Measurements from ENCODE around the gene BACE1-AS.
"Not testable (repeated sequence)": the region's sequence is repeated elsewhere in the genome, so short reads cannot be mapped to it uniquely, and the experiment has no call there.

The BACE1-AS gene

DNA sequence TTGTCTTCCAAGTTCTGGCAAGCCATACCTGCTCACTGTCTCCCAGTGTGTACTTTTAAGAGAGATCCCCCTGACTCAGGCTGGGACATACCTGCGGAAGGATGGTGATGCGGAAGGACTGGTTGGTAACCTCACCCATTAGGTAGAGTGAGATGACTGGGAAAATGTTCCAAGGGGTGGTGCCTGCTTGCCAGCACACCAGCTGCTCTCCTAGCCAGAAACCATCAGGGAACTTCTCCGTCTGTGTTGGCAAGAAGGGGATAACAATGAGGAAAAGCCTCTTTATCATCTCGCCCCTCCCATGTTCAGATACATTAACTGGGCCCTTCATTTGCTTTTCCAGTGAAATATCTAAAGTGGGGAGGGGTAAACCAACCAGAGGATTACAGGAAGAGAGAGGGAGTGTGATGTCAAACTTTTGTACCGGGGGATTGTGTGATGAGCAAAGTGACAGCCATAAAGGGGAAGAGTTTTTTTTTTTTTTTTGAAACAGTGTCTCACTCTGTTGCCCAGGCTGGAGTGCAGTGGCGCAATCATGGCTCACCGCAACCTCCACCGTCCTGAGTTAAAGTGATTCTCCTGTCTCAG is at the start of gene BACE1-AS:
TSS of gene BACE1-AS (plus strand) at position 538 of the 588 bp plus-strand sequence.
- DNase-seq: no peak

DNA sequence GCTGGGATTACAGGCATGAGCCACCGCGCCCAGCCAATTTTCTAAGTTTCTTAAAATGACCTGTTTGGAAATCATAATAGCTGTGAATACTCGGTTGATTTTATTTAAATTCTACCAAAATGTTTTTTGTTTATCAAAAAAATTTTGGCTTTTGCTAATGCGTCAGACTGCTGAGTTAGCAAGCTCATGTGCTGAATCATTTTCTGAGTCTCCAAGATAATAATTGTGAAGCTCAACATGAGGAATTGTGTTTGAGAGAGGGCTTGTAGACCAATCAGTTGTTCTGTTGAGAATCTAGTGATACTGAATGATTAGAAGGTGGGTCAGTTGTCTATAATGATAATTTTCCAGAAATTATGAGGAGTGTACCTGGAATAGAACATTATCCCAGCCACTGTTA is 42.8 kb upstream of the BACE1-AS start:
- no peak for DNase-seq

DNA sequence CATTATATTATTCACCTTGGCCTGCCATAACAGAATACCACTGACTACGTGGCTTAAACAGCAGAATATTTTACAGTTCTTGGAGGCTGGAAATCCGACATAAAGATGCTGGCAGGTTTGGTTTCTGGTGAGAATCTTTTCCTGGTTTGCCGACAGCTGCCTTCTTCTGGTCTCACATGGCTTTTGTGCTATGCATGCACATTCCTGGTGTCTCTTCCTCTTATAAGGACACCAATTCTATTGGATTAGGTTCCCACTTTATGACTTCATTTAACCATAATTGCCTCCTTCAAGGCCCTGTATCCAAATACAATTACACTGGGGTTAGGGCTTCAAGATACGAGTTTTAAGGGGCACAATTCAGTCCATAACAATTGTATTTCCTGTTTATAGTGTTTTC is 41.6 kb upstream of the BACE1-AS start:
- no peak for DNase-seq

DNA sequence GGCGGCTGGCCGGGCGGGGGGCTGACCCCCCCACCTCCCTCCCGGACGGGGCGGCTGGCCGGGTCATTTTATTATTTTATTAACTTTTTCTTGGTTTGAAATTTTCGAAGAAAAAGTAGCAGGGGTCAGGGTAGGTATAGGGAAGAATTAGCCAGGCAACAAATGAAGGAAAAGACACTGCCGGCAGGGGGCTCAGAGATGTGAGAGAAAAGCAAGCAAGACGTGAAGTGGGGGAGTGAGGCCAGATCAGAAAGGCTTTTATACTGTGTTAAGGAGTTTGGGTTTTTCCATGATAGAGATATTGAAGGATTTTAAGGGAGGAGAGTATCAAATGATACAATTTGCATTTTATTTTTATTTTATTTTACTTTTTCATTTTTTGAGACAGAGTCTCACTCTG is 39.6 kb upstream of the BACE1-AS start:
- no peak for DNase-seq

DNA sequence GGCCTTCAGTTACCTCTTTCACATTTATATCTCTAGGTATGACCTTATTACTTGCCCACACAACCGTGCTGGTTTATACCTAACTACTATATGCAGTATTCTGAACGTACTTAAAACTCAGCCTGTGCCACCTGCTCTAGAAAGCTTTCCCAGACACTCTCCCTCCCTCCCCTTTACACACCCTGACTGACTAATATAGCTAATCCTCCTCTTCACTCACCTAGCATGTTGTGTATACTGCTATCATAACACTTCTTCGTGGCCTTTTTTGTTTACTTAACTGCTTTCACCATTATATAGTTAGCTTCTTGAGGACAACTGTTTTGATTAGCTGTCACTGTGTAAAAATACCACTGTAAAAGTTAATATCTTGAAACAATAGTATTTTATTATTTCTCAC is 35.2 kb upstream of the BACE1-AS start:
- no peak for DNase-seq

DNA sequence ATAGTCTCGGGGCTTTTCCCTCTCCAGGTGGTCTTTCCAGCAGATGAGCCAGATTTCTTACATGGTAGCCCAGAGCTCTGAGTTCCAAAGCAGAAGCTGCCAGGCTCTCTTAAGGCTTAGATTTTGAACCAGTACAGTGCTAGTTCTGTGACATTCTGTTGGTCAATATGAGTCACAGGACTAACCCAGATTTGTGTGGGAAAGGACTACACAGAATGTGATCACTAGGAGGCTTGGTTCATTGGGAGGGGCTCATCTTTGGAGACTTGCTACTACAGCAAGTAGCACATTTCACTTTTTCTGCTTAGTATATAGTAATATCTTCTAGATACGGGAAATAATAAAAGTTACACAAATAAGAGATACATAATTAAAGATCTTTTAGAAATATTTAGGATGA is 34.6 kb upstream of the BACE1-AS start:
- DNase-seq: no peak

DNA sequence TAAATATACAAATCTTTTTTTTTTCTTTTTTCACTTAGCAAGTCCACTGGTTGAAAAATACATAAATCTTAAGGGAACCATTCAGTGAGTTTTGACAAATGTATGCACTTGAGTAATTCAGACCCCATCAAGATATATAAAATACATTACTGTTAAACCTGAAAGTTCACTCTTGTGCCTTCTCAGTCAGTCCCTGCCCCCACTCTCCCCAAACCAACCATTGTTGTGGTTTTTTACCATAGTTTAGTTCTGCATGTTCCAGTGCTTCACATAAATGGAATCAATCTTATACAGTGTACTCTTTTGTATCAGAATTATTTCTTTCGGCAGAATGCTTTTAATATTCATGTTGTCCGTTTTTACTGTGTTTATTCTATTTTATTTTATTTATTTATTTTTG is 32.6 kb upstream of the BACE1-AS start:
- no peak for DNase-seq

DNA sequence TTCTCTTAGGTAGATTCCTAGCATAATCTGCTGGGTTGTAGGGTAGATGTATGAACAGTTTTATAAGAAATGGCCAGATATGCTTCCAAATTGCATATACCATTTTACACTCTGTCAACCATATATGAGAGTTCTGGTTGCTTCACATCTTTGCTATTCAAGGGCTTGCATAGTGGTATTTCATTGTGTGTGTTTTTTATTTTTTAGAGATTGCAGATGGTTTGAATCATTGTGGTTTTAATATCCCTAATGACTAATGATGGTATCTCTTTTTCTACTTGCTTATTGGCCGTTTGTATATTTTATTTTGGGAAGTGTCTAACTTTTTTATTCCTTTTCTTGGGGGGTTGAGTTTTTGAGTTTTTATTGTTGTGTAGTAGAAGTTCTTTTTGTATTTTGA is 31.7 kb upstream of the BACE1-AS start:
- no peak for DNase-seq

DNA sequence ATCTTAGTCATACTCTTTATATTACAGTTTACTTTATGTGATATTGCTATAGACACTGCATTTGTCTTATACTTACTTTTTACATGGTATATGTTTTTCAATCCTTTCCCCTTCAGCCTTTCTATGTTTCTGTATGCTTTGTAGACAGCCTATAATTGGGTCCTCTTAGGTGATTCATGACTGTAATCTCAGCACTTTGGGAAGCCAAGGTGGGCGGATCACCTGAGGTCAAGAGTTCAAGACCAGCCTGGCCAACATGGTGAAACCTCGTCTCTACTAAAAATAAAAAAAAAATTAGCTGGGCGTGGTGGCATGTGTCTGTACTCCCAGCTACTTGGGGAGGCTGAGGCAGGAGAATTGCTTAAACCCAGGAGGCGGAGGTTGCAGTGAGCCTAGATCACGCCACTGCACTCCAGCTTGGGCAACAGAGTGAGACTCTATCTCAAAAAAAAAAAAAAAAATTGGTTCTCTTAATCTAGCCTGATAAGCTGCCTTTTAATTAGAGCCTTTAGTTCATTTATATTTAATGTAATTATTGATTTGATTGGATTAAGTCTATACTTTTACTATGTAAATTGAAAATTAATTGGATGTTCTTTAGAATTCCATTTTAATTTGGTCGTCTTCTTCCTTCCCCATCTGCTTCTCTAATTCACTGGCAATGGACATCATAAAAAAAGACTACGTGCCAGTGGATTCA is 26.4 kb upstream of the BACE1-AS start:
- not testable (repeated sequence) for DNase-seq

DNA sequence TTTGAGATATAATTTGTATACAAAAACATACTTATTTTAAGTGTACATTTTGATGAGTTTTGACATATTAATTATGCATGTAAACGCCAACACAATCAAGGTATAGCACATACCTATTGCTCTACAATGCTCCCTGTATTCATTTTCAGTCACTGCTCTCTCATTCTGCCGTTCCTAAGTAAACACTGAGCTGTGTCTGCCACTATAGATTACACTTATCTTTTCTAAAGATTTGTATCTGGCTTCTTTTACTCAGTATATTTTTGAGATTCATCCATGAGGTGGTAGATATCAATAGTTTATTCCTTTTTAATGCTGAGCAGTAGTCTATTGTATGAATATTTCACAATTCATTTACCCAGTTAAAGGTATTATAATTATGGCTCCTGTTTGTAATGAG is 25.4 kb upstream of the BACE1-AS start:
- DNase-seq: no peak

DNA sequence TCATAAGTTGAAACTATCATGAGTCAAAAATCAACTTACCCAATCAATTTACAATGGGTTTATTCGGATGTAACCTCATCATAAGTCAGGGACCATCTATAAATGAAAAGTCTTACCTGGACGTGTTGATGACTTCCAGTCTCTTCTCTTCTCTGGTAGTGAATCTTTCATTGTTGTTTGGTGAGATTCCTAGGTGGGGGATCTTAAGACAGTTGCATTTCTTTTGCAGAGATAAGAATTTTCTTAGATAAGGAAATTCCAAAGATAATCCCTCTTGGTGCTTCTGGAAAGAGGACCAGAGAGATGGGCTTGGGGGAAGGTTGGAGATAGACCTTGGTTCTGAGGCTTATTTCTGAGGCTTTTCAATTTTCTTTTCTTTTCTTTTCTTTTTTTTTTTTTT is 21.3 kb upstream of the BACE1-AS start:
- DNase-seq: no peak

DNA sequence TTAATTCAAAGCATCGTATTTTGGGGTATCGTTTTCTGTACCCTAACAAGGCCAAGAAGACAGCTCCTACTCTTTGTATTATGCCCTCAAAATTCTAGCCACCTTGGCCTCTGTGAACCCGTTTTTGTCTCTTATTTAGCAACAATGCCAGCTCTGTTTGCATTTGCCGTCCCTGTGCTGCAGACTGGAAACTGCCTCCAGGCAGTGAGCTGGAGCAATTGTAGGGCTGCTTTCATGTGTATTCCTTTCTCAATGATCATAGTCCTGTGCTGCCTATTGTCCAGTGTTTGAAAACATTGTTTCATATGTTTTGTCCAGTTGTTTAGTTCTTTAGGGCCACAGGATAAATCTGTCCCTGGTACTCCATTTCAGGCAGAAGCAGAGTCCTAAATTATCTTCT is 19.9 kb upstream of the BACE1-AS start:
- DNase-seq: no peak

DNA sequence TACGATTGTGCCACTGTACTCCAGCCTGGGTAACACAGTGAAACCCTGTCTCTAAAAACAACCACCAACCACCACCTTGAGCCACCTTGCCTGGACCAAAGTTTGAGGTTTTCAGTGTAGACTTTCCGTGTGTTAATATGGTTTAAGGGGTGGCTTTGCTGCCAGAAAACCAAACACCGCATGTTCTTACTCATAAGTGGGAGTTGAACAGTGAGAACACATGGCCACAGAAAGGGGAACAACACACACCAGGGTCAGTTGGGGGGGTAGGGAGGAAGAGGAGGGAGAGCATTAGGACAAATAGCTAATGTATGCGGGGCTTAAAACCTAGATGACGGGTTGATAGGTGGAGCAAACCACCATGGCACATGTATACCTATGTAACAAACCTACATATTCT is 19.0 kb upstream of the BACE1-AS start:
- not testable (repeated sequence) for DNase-seq

DNA sequence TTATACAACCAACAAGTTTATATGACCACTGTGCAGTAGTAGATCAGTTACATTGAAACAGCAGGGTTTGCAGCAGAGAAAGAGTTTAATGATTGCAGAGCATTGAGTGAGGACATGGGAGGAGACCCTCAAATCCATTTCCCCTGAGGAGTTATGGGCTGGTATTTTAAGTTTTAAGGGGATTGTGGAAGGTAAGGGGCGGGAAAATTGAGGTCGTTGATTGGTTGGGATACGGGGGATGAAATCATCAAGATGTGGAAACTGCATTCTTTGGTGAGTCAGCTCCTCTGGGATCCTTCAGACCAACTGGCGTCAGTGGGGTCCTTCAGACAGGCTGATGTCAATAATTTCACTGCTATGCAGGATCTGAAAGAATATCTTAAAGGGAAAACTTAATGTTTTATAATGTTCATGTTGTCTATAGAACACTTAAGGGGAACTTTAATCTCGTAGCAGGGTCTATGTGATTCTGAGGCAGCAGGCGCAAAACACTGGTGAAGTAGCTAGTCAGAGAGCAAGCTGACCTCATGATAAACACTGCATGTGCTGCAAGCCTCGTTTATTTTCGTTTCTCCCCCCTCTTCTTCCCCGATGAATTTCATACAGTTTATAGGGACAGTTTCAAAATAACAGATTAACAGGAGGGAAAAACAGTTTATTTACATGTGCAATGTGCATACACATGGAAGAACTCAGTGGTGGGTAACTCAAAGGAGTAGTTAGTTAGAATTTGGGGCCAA is 17.4 kb upstream of the BACE1-AS start:
- DNase-seq: no peak

DNA sequence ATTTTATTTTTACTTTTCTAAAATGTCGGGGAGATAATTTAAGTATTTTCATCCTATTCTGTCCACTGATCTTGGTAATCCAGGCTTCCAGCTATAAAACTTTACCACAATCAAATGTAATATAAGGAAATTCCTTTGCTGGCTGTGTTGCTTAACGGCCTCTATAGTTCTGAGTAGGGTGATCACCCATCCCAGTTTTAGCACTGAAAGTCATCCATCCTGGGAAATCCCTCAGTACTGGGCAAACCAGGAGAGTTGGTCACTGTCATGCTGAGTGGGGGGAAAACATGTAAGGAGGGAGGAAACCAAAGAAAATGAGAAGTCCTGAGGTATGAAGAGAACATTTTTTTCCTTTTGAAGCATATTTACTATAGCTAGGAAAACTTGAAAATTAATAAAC is 12.8 kb upstream of the BACE1-AS start:
- DNase-seq: no peak

DNA sequence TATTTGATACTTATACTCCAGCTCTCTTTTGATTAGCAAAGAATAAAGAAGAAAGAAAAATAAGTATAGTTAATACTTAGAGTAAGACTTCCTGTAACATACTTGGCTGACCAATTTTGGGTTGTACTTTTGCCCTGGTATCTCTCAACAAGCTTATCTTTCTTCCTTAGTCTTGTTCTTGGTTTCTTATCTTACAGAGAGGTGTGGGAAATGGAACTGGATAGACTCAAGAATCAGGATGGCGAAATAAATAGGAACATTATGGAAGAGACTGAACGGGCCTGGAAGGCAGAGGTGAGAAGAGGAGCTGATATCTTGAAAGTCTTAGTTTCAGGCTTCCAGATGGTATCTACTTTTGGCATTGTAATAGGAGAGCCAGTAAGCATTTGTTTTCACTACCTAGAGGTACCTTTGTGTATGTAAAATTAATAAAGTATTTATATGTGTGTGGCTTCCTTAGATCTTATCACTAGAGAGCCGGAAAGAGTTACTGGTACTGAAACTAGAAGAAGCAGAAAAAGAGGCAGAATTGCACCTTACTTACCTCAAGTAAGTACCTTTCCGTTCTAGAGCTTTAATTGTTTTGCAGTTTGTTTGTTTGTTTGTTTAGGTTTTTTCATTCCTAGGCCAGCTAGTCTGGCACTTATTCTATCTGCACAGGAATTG is 11.3 kb upstream of the BACE1-AS start:
- no peak for DNase-seq

DNA sequence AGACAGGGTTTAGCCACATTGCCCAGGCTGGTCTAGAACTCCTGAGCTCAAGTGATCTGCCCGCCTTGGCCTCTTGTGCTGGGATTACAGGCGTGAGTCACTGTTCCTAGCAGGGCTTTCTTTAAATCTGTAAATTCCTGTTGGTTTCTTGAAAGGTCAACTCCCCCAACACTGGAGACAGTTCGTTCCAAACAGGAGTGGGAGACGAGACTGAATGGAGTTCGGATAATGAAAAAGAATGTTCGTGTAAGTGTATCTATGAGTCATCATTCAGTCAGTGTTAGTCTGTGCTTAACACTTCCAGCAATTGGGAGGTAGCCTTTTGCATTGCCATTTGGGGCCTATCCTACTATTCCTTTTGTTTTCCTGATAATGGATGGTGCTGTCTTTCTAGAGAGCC is 10.0 kb upstream of the BACE1-AS start:
- DNase-seq: no peak

DNA sequence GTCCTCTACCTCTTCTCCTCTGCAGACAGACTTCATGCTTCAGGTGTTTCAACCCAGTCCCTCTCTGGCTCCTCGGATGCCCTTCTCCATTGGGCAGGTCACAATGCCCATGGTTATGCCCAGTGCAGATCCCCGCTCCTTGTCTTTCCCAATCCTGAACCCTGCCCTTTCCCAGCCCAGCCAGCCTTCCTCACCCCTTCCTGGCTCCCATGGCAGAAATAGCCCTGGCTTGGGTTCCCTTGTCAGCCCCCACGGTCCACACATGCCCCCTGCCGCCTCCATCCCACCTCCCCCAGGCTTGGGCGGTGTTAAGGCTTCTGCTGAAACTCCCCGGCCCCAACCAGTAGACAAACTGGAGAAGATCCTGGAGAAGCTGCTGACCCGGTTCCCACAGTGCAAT is 9.3 kb upstream of the BACE1-AS start:
- DNase-seq: no peak

DNA sequence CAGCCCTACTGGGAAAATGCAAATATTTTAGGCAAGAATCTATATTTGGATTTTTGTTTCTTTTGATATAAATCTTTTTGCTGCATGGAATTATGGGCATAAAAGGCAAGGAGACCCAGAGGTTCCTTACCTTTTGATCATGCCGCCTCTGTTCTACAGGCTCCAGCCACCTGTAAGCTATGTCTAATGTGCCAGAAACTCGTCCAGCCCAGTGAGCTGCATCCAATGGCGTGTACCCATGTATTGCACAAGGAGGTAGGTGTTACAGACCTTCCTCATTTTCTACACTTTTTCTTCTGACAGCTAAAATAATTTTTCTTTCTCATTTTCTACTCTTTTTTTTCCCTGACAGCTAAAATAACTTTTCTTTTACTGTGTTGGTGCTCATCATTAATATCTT is 8.2 kb upstream of the BACE1-AS start:
- no peak for DNase-seq

DNA sequence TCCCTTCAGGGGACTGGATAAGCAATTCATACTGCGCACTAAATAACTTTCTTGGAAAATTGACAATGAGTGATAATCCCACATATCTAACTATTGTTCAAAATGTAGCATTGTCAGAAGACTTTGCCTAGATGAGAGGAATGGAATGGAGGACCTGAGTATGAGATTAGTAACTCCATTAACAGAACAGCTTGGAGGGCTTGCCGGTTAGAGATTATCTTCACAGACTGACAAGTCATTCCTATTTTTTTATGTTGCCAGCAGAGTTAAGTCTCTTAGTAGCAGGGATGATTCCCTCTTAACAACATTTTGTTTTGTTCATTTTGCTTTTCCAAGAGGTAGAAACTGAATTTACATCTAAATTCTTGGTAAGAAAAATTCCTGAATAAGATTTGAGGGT is 7.1 kb upstream of the BACE1-AS start:
- no peak for DNase-seq

DNA sequence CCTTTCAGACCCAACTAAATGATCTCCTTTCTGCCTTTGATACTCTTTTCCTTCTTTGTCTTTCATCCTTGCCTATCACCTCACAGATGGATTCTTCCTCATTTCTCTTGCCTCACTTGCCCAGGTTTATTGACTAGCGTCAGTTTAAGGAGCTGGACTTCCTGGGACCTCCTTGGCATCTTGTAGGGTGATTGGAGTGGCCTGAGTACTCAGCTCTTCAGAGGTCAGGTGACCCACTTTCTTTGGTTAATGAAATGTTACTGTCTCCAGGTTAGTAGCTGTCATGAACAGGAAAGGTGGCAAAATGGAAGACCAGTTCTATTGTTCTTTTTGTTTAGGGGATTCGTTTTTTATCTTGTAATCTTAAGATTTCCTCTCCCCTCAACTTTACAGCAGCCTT is 4.6 kb upstream of the BACE1-AS start:
- DNase-seq: no peak

DNA sequence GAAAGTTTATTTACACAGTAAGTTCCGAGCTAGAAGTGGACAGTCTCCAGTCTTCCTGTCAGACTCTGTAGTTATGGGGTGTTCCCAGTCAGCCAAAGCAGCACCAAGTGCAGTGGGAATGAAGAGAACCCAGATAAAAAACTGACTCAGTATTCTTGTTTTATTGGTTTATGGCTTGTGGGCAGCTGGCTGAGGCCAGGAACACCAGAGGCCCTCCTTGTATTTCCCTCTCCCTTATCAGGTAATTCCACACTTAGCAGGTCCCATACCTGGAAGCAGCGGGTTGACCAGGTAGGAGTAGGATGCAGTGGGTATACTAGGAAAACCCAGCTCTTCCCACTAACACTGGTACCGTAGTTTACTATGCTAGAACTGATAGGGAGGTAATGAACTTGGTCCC is 3.5 kb upstream of the BACE1-AS start:
- DNase-seq: no peak

DNA sequence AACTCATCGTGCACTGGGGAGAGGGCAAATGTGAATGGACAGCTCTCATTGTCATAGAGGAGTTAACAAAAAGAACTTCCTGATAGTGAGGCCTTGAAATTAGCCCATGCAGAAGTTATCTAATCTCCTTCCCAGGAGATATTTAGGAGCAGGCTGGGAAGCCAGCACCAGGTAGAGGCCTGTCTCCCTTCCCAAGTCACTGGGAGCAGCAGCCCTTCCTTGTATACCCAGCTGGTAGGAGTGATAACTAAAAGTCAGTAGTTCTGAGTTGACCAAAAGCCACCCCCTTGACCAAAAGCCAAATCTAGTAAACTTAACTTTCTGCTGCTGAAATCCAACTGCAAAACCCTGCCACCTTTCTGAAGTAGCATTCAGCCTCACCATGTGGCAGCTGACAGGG is 1.4 kb upstream of the BACE1-AS start:
- no peak for DNase-seq

DNA sequence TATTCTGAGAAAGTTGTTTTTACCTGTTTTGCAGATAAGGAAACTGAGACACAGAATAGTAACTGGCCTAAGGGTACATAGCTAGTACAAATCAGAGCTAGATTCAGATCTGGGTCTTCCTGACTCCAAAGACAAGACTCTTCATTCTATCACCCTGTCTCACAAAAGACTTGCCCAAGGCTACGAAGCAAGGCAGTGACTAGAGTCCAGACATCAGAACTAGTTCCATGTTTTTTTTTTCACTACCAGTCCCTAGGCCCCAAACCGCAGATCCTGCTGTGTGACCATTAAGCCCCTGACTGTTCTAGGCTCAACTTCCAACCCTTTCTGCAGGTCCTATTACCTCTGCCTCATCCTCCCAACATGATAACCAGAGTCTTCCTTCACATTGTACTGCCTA is 1.5 kb downstream of the BACE1-AS start:
- DNase-seq: no peak
